ENCODE measurements around the gene NFIC.

GRCh38 chr19:3501780-3502179 lies 135.4 kb downstream of the NFIC start:
- no peak for TF ChIP-seq CTCF (IDR thresholded peaks at IDR 0.05)
- TF ChIP-seq POLR2A (IDR thresholded peaks at IDR 0.05), result no peak
